Measurements from ENCODE around the gene KCNH8. TPM values are rescaled to one million over a fixed set of nuclear protein-coding genes. Genes with fewer than 3 reads are reported as not detected.

Gene KCNH8
- total RNA-seq, 2 experiments from 2014 or later, result 0.44 to 0.59 TPM

DNA sequence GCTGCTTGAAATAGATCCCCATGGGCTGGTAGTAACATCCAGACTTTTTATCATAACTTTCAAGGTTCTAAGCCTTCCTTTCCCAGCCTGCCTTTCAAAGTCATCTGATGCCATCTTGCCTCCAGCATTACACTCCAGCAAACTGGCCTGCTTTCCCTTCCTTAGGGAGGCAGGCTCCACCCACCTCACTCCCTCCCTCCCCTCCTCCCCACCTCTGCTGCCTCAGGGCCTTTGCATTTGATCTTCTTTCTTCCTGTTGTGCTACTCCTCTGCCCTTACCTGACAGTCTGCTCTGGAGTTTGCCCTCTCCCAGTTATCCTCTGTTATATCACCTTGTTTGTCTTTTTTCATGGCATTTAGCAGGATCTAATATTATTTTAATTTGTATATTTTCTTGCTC, 319.5 kb downstream of the KCNH8 start:
- POLR2A ChIA-PET, result no interaction called here
- TF ChIP-seq EZH2phosphoT487 (IDR thresholded peaks at IDR 0.05; ENCODE audit: borderline replicate concordance, low read depth, low read length) (no peak), CTCF (conservative IDR thresholded peaks at IDR 0.05; ENCODE audit: low read length) (no peak)
- no TSS peak for BruUV-seq (replicated peaks)
- Histone ChIP-seq H2AFZ (ENCODE audit: low read length) (no peak overlapping the region), H4K20me1 (ENCODE audit: insufficient read depth, low read length) (no peaks in the 10 kb centered on the region), H3K36me3 (ENCODE audit: insufficient read depth, low read length) (no peaks in the 10 kb centered on the region), H3K79me2 (ENCODE audit: insufficient read depth, low read depth, low read length) (no peaks in the 10 kb centered on the region), H3K9me2 (ENCODE audit: insufficient read depth, low read length) (no peaks in the 10 kb centered on the region), H3K4me2 (ENCODE audit: low read length) (no peak overlapping the region), H3K4me1 (ENCODE audit: insufficient read depth, low read length, poor library complexity, severe bottlenecking) (peaks cover 8% of the 10 kb centered on the region), H3K4me3 (ENCODE audit: low read depth, low read length, poor library complexity, severe bottlenecking) (no peak overlapping the region), H3K9me3 (ENCODE audit: low read length) (no peaks in the 10 kb centered on the region), H3K27ac (ENCODE audit: low read depth, low read length, poor library complexity, severe bottlenecking) (no peak overlapping the region)
- CTCF ChIA-PET (ENCODE audit: unreplicated experiment), result no interaction called here
- intact Hi-C loops (cut with micrococcal nuclease; ENCODE audit: unreplicated experiment), result no loop called here
- DNase-seq (ENCODE audit: low spot score), result no peak

GRCh38 chr3:19471138-19471537, 322.8 kb downstream of the KCNH8 start:
- Histone ChIP-seq H3K9me2 (ENCODE audit: insufficient read depth, low read length) (no peaks in the 10 kb centered on the region), H4K20me1 (ENCODE audit: insufficient read depth, low read length) (no peaks in the 10 kb centered on the region), H2AFZ (ENCODE audit: low read length) (no peak overlapping the region), H3K27ac (ENCODE audit: low read depth, low read length, poor library complexity, severe bottlenecking) (no peak overlapping the region), H3K79me2 (ENCODE audit: insufficient read depth, low read depth, low read length) (no peaks in the 10 kb centered on the region), H3K4me1 (ENCODE audit: insufficient read depth, low read length, poor library complexity, severe bottlenecking) (peaks cover 8% of the 10 kb centered on the region), H3K36me3 (ENCODE audit: insufficient read depth, low read length) (no peaks in the 10 kb centered on the region), H3K4me3 (ENCODE audit: low read depth, low read length, poor library complexity, severe bottlenecking) (no peak overlapping the region), H3K4me2 (ENCODE audit: low read length) (no peak overlapping the region), H3K9me3 (ENCODE audit: low read length) (no peaks in the 10 kb centered on the region)
- ChIA-PET POLR2A (interaction anchor here (1.2 kb wide), 1 partner anchor 715 kb away, joined by 3 read pairs; the partner anchor contains the start of gene SGO1), CTCF (ENCODE audit: unreplicated experiment) (no interaction called here)
- BruUV-seq (replicated peaks), result no TSS peak
- intact Hi-C loops (cut with micrococcal nuclease; ENCODE audit: unreplicated experiment), result no loop called here
- no peak for TF ChIP-seq EZH2phosphoT487 (IDR thresholded peaks at IDR 0.05; ENCODE audit: borderline replicate concordance, low read depth, low read length)
- TF ChIP-seq CTCF (conservative IDR thresholded peaks at IDR 0.05; ENCODE audit: low read length), result no peak
- no peak for DNase-seq (ENCODE audit: low spot score)

GRCh38 chr3:19473971-19474580, 325.8 kb downstream of the KCNH8 start:
- no peaks in the 10 kb centered on the region for H3K9me2 ChIP-seq (ENCODE audit: insufficient read depth, low read length)
- CTCF ChIA-PET (ENCODE audit: unreplicated experiment), result no interaction called here
- no peak overlapping the region for H3K27ac ChIP-seq (ENCODE audit: low read depth, low read length, poor library complexity, severe bottlenecking)
- H4K20me1 ChIP-seq (ENCODE audit: insufficient read depth, low read length), result no peaks in the 10 kb centered on the region
- intact Hi-C loops (cut with micrococcal nuclease; ENCODE audit: unreplicated experiment), result no loop called here
- no peak for DNase-seq (ENCODE audit: low spot score)
- no peaks in the 10 kb centered on the region for H3K36me3 ChIP-seq (ENCODE audit: insufficient read depth, low read length)
- no peaks in the 10 kb centered on the region for H3K79me2 ChIP-seq (ENCODE audit: insufficient read depth, low read depth, low read length)
- TF ChIP-seq CTCF (conservative IDR thresholded peaks at IDR 0.05; ENCODE audit: low read length) (no peak), EZH2phosphoT487 (IDR thresholded peaks at IDR 0.05; ENCODE audit: borderline replicate concordance, low read depth, low read length) (no peak)
- H3K4me3 ChIP-seq (ENCODE audit: low read depth, low read length, poor library complexity, severe bottlenecking), result no peak overlapping the region
- BruUV-seq (replicated peaks), result no TSS peak
- POLR2A ChIA-PET, result interaction anchor here (0.7 kb wide), 1 partner anchor 66 kb away, joined by 3 read pairs; no protein-coding TSS in a partner anchor
- H2AFZ ChIP-seq (ENCODE audit: low read length), result no peak overlapping the region
- H3K4me1 ChIP-seq (ENCODE audit: insufficient read depth, low read length, poor library complexity, severe bottlenecking), result no peaks in the 10 kb centered on the region
- no peaks in the 10 kb centered on the region for H3K9me3 ChIP-seq (ENCODE audit: low read length)
- H3K4me2 ChIP-seq (ENCODE audit: low read length), result no peak overlapping the region

All from OCI-LY7 (cell line).